IPS DF 6.9 (cell line): ENCODE data around the gene SSH2.

Experiments
- DNase-seq: peaks from one replicate; pipeline ENCODE4 v3.0.0-alpha.2; 2013; ENCODE audit warnings: low read depth, low spot score
- H3K27ac ChIP-seq: one replicate; pipeline ENCODE4 v1.5.1; 2013; ENCODE audit warnings: low read length, control low read depth
- H3K27me3 ChIP-seq: 2 replicates; pipeline ENCODE4 v1.6.1; 2013; ENCODE audit warnings: mild to moderate bottlenecking, low read length; ENCODE audit not compliant: control insufficient read depth, insufficient read depth
- H3K36me3 ChIP-seq: 2 replicates; pipeline ENCODE4 v1.6.1; 2013; ENCODE audit warnings: low read length; ENCODE audit not compliant: control insufficient read depth, insufficient read depth
- H3K4me1 ChIP-seq: 2 replicates; pipeline ENCODE4 v1.6.1; 2013; ENCODE audit warnings: low read length; ENCODE audit not compliant: control insufficient read depth, insufficient read depth
- H3K4me3 ChIP-seq: 2 replicates; pipeline ENCODE4 v1.5.1; 2013; ENCODE audit warnings: mild to moderate bottlenecking, low read length
- H3K9me3 ChIP-seq: 2 replicates; pipeline ENCODE4 v1.6.1; 2013; ENCODE audit warnings: low read length, inconsistent platforms; ENCODE audit not compliant: control insufficient read depth, insufficient read depth
- WGBS: extraction: QIAGEN DNeasy Blood & Tissue Kit; methylation state at CpG from one replicate; pipeline ENCODE4 v1.1.7; 2013; ENCODE audit warnings: mixed read lengths, missing lambda C conversion rate; ENCODE audit not compliant: insufficient read length, insufficient coverage; 5-methylcytosine and 5-hydroxymethylcytosine counted together

SSH2 gene

GRCh38 chr17:29576214-29577000 lies 353.6 kb downstream of the SSH2 start:
- Histone ChIP-seq H3K4me3 (no peak overlapping the region), H3K4me1 (no peaks in the 10 kb centered on the region), H3K9me3 (no peaks in the 10 kb centered on the region), H3K27ac (no peak overlapping the region), H3K36me3 (peaks cover 22% of the 10 kb centered on the region), H3K27me3 (no peaks in the 10 kb centered on the region)
- no CpG with 5 or more reads among the region's 37 CpGs for WGBS
- DNase-seq: no peak
